Peyer's patch (tissue), 4 donors: ENCODE measurements around the gene SOBP.

Experiments
- CTCF ChIP-seq, 6 experiments: fragments of 450-650 bp in 4 of 6; fragments of 200-600 bp in 2 of 6; sonication (generic) in 1 of 6; IDR thresholded peaks; one replicate each; pipeline ENCODE4 v1.5.1; 2017 to 2019; ENCODE audit warnings: antibody characterized with exemption in 6 of 6, mild to moderate bottlenecking in 3 of 6, moderate library complexity in 1 of 6
- POLR2A ChIP-seq, 2 donors: fragments of 450-650 bp; IDR thresholded peaks; one replicate each; pipeline ENCODE4 v1.5.1; 2017; ENCODE audit warnings: antibody characterized with exemption in 2 of 2, mild to moderate bottlenecking in 2 of 2, moderate library complexity in 2 of 2

- TF ChIP-seq CTCF (IDR thresholded peaks at IDR 0.05) = no peak
- TF ChIP-seq POLR2A (IDR thresholded peaks at IDR 0.05) = no peak
Observed at GRCh38 chr6:107676042-107676441, 186.1 kb downstream of the SOBP start.
